H1 (cell line): ENCODE measurements around the gene RBM38. TPM values are rescaled to one million over a fixed set of nuclear protein-coding genes. Genes with fewer than 3 reads are reported as not detected.

Experiments
- CTCF ChIA-PET: fragments of 300-600 bp; sonication (Branson Sonifier 250); formaldehyde crosslinking; loops from one replicate; lab custom pipeline; 2021; ENCODE audit not compliant: partially characterized antibody; lab: Charles Lee
- POLR2A ChIA-PET: fragments of 300-600 bp; sonication (Branson Sonifier 250); formaldehyde crosslinking; loops from one replicate; lab custom pipeline; 2021; ENCODE audit warnings: inconsistent platforms; ENCODE audit not compliant: partially characterized antibody; lab: Charles Lee
- DNase-seq, 2 experiments: peaks; one replicate each; pipeline versions ENCODE4 v3.0.0 to v3.0.0-alpha.2; 2010 to 2022; ENCODE audit warnings: low spot score in 2 of 2, low read depth in 1 of 2, mixed read lengths in 1 of 2
- FAIRE-seq: peaks from 2 replicates; lab custom pipeline; 2011; peaks lifted over from hg19 to GRCh38; lab: Jason Lieb, UNC
- H2AFZ ChIP-seq: 2 replicates; pipeline ENCODE4 v1.8.1; 2012; ENCODE audit warnings: low read length, inconsistent platforms
- H2AK5ac ChIP-seq: 2 replicates; pipeline ENCODE4 v1.6.1; 2013; ENCODE audit warnings: low read depth, low read length
- H2BK120ac ChIP-seq: replicated peaks from 2 replicates; pipeline ENCODE3; 2013; ENCODE audit warnings: low read depth, low read length, inconsistent platforms
- H2BK12ac ChIP-seq: 2 replicates; pipeline ENCODE4 v1.6.1; 2013; ENCODE audit warnings: low read depth, low read length
- H2BK15ac ChIP-seq: 2 replicates; pipeline ENCODE4 v1.6.1; 2013; ENCODE audit warnings: low read length
- H2BK20ac ChIP-seq: 2 replicates; pipeline ENCODE4 v1.6.1; 2013; ENCODE audit warnings: low read length
- H2BK5ac ChIP-seq: 2 replicates; pipeline ENCODE4 v1.6.1; 2013; ENCODE audit warnings: low read depth, low read length
- H3K14ac ChIP-seq: 2 replicates; pipeline ENCODE4 v1.6.1; 2013; ENCODE audit warnings: inconsistent platforms; ENCODE audit not compliant: insufficient read length
- H3K18ac ChIP-seq: 2 replicates; pipeline ENCODE4 v1.6.1; 2013; ENCODE audit warnings: low read length; ENCODE audit errors: extremely low read depth
- H3K23ac ChIP-seq: 2 replicates; pipeline ENCODE4 v1.6.1; 2013; ENCODE audit warnings: inconsistent platforms; ENCODE audit not compliant: insufficient read length
- H3K23me2 ChIP-seq: 2 replicates; pipeline ENCODE4 v1.6.1; 2013; ENCODE audit warnings: low read depth, low read length
- H3K27ac ChIP-seq: 2 replicates; pipeline ENCODE4 v1.6.1; 2011; ENCODE audit warnings: low read depth, low read length, inconsistent platforms
- H3K27me3 ChIP-seq, 4 experiments: replicated peaks in 1 of 4; 1 replicate in 1 of 4; 2 replicates in 3 of 4; pipeline versions ENCODE4 v1.6.1 to v1.8.1; 2011 to 2013; ENCODE audit warnings: low read length in 3 of 4, mild to moderate bottlenecking in 3 of 4, inconsistent platforms in 2 of 4, mixed read lengths in 2 of 4, moderate library complexity in 1 of 4; ENCODE audit not compliant: control insufficient read depth in 3 of 4, insufficient read depth in 3 of 4; ENCODE audit errors: extremely low read depth in 1 of 4
- H3K36me3 ChIP-seq, 4 experiments: 2 replicates each; pipeline versions ENCODE4 v1.6.1 to v1.8.1; 2011 to 2013; ENCODE audit warnings: mild to moderate bottlenecking in 4 of 4, low read length in 3 of 4, moderate library complexity in 2 of 4, control low read depth in 1 of 4, inconsistent platforms in 1 of 4; ENCODE audit not compliant: insufficient read depth in 4 of 4, control insufficient read depth in 2 of 4
- H3K4ac ChIP-seq: replicated peaks from 2 replicates; pipeline ENCODE3; 2013; ENCODE audit warnings: low read length, low read depth, mixed read lengths, inconsistent platforms; ENCODE audit not compliant: insufficient read length
- H3K4me1 ChIP-seq, 4 experiments: replicated peaks in 1 of 4; 1 replicate in 1 of 4; 2 replicates in 3 of 4; pipeline versions ENCODE4 v1.6.1 to v1.8.1; 2011 to 2013; ENCODE audit warnings: low read length in 3 of 4, inconsistent platforms in 2 of 4, mixed read lengths in 1 of 4; ENCODE audit not compliant: insufficient read depth in 4 of 4, control insufficient read depth in 3 of 4
- H3K4me2 ChIP-seq, 2 experiments: 2 replicates each; pipeline versions ENCODE4 v1.6.1 to v1.8.1; 2011 to 2013; ENCODE audit warnings: low read depth in 2 of 2, low read length in 2 of 2, control low read depth in 1 of 2, inconsistent platforms in 1 of 2, mild to moderate bottlenecking in 1 of 2; ENCODE audit not compliant: insufficient read depth in 1 of 2
- H3K4me3 ChIP-seq, 4 experiments: fragments of 200-600, 300-600 bp in 1 of 4; sonication (generic), shearing (Covaris generic), sonication (Bioruptor Twin) in 1 of 4; 2 replicates each; pipeline versions ENCODE4 v1.5.1 to v1.8.1; 2011 to 2016; ENCODE audit warnings: low read length in 4 of 4, low read depth in 3 of 4, control low read depth in 2 of 4, inconsistent platforms in 2 of 4, mild to moderate bottlenecking in 2 of 4, mixed read lengths in 1 of 4, moderate library complexity in 1 of 4; ENCODE audit not compliant: insufficient read depth in 2 of 4; ENCODE audit errors: extremely low read depth in 1 of 4
- H3K56ac ChIP-seq: replicated peaks from 2 replicates; pipeline ENCODE3; 2013; ENCODE audit warnings: low read depth, mild to moderate bottlenecking, mixed read lengths, low read length, inconsistent platforms; ENCODE audit not compliant: insufficient read length
- H3K79me1 ChIP-seq: 2 replicates; pipeline ENCODE4 v1.6.1; 2013; ENCODE audit warnings: low read depth, low read length, control low read depth
- H3K79me2 ChIP-seq, 2 experiments: 2 replicates each; pipeline versions ENCODE4 v1.6.1 to v1.8.1; 2012 to 2013; ENCODE audit warnings: low read length in 2 of 2, mild to moderate bottlenecking in 2 of 2, inconsistent platforms in 1 of 2; ENCODE audit not compliant: insufficient read depth in 2 of 2, control insufficient read depth in 1 of 2
- H3K9ac ChIP-seq, 4 experiments: replicated peaks in 1 of 4; 1 replicate in 1 of 4; 2 replicates in 3 of 4; pipeline versions ENCODE4 v1.6.1 to v1.8.1; 2011 to 2013; ENCODE audit warnings: low read depth in 3 of 4, low read length in 3 of 4, control low read depth in 2 of 4, mild to moderate bottlenecking in 2 of 4, moderate library complexity in 2 of 4, inconsistent platforms in 1 of 4; ENCODE audit errors: extremely low read depth in 1 of 4
- H3K9me3 ChIP-seq, 2 experiments: 2 replicates each; pipeline versions ENCODE4 v1.6.1 to v1.8.1; 2012 to 2013; ENCODE audit warnings: mild to moderate bottlenecking in 2 of 2, moderate library complexity in 2 of 2, control low read depth in 1 of 2, inconsistent platforms in 1 of 2, low read depth in 1 of 2, low read length in 1 of 2, mixed read lengths in 1 of 2; ENCODE audit not compliant: insufficient read depth in 2 of 2
- H4K20me1 ChIP-seq, 2 experiments: replicated peaks in 1 of 2; 2 replicates each; pipeline versions ENCODE3 to v1.8.1; 2011 to 2013; ENCODE audit warnings: inconsistent platforms in 2 of 2, low read length in 2 of 2, mild to moderate bottlenecking in 1 of 2; ENCODE audit not compliant: insufficient read depth in 2 of 2, control insufficient read depth in 1 of 2
- H4K5ac ChIP-seq: 2 replicates; pipeline ENCODE4 v1.6.1; 2013; ENCODE audit warnings: low read length, low read depth, mixed read lengths, inconsistent platforms; ENCODE audit not compliant: insufficient read length
- H4K8ac ChIP-seq: 2 replicates; pipeline ENCODE4 v1.8.0; 2013; ENCODE audit warnings: mild to moderate bottlenecking, moderate library complexity, low read length, inconsistent platforms; ENCODE audit not compliant: insufficient read depth; ENCODE audit errors: extremely low read depth
- H4K91ac ChIP-seq: replicated peaks from 2 replicates; pipeline ENCODE3; 2013; ENCODE audit warnings: low read length, mixed read lengths, inconsistent platforms; ENCODE audit not compliant: insufficient read length
- WGBS, 2 experiments: shearing (Covaris generic) in 1 of 2; methylation state at CpG; one replicate each; pipeline versions ENCODE4 v1.1.6 to v1.1.7; 2013 to 2015; ENCODE audit warnings: low lambda C conversion rate in 2 of 2, mixed read lengths in 2 of 2, inconsistent platforms in 1 of 2, low coverage in 1 of 2, missing lambda C conversion rate in 1 of 2; ENCODE audit not compliant: insufficient replicate concordance in 2 of 2, insufficient coverage in 1 of 2, insufficient read length in 1 of 2; ENCODE audit errors: extremely low coverage in 1 of 2, missing lambda C conversion rate in 1 of 2; 5-methylcytosine and 5-hydroxymethylcytosine counted together
- polyA plus RNA-seq, 7 experiments: library from polyadenylated mRNA; depleted of rRNA in 3 of 7; stranded (reverse) in 5 of 7; unstranded in 2 of 7; fragments of >200 nt in 5 of 7; fragments of 200-250 nt in 2 of 7; gene quantifications; 1 replicate in 5 of 7; 2 replicates in 1 of 7; 4 replicates in 1 of 7; pipeline versions ENCODE4 v1.2.1 to v1.2.3, GENCODE V29; 2011 to 2013; ENCODE audit warnings: missing spikeins in 2 of 7, mixed read lengths in 2 of 7
- total RNA-seq: library from RNA; stranded (reverse); fragmentation: NEBNext Ultra II Directional; extraction: Animal tissue kit (Norgen Biotek cat#: 25700); gene quantifications from 2 replicates; pipeline ENCODE4 v1.2.1, GENCODE V29; 2021

RBM38 gene
- total and polyA plus RNA-seq, 2 of the 8 experiments (the other 6 are each of a cell fraction or from before 2014, with no cell fraction given), result 57.7 to 109 TPM

DNA sequence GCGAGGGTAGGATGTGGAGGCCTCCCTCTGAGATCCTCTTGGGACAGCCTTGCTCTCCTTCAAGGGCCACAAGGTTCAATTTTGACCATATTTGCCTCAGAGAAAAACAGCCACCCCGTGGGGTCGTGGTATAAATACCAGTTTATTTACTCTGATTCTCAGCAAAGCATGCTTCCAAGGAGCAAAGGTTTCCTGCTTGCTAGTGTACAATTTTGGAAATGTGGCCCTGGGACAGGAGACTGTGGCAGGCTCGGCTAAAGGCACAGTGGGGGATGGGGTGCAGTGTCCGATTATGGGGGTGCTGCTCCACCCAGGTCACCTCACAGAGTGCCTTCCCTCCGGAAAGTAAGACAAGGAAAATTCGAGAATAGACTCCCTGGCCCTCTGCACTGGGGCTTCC, 31.1 kb downstream of the RBM38 start:
- DNase-seq (no peak), FAIRE-seq (no peak)
- Histone ChIP-seq H2BK120ac (no peak overlapping the region), H4K5ac (no peak overlapping the region), H3K79me2 (no peaks in the 10 kb centered on the region), H4K20me1 (no peaks in the 10 kb centered on the region), H3K79me1 (peaks cover 3% of the 10 kb centered on the region; the same call in 1 of the 2 replicates), H3K9ac (no peak overlapping the region), H3K4ac (no peak overlapping the region), H3K27me3 (no peaks in the 10 kb centered on the region), H2BK20ac (no peak overlapping the region), H3K27ac (no peak overlapping the region), H2AK5ac (no peak overlapping the region), H3K56ac (no peak overlapping the region), H3K9me3 (no peaks in the 10 kb centered on the region), H3K4me2 (no peak overlapping the region), H2BK12ac (no peak overlapping the region), H3K36me3 (no peaks in the 10 kb centered on the region), H3K23ac (no peak overlapping the region), H3K23me2 (peaks cover 3% of the 10 kb centered on the region; the same call in 1 of the 2 replicates), H3K4me1 (peaks cover 0 to 7% (median 5%) of the 10 kb centered on the region in 4 experiments; a peak in 5 of 7 replicates), H2BK15ac (no peak overlapping the region), H2BK5ac (no peak overlapping the region), H3K14ac (no peak overlapping the region), H3K4me3 (no peak overlapping the region), H2AFZ (no peak overlapping the region), H3K18ac (no peak overlapping the region), H4K91ac (no peak overlapping the region), H4K8ac (no peak overlapping the region; the same call in 1 of the 2 replicates)
- WGBS, 2 experiments, result 89% methylated on average over 7 of the region's 7 CpGs; no CpG with 5 or more reads in 1 of the 2 experiments
- ChIA-PET CTCF (interaction anchor here (1.3 to 2.5 kb wide), 3 partner anchors 9 to 15 kb away, joined by 3 to 9 read pairs (median 4); no protein-coding TSS in a partner anchor), POLR2A (no interaction called here)
